Ovary (tissue), 9 donors: ENCODE results near the gene MACIR. TPM values are rescaled to one million over a fixed set of nuclear protein-coding genes. Genes with fewer than 3 reads are reported as not detected.

Source experiments
- DNase-seq, 5 donors: peaks; one replicate each; pipeline ENCODE4 v3.0.0-alpha.2; 2019 to 2020
- H3K27ac ChIP-seq, 2 donors: fragments of 200-600 bp; one replicate each; pipeline versions ENCODE4 v1.5.1 to v1.8.0; 2019 to 2022
- H3K27me3 ChIP-seq: fragments of 200-600 bp; one replicate; pipeline ENCODE4 v1.8.0; 2022
- H3K36me3 ChIP-seq: fragments of 200-600 bp; sonication (generic); one replicate; pipeline ENCODE4 v1.5.1; 2019
- H3K4me1 ChIP-seq: one replicate; pipeline ENCODE4 v1.8.1; 2013; ENCODE audit warnings: mild to moderate bottlenecking, moderate library complexity; ENCODE audit not compliant: insufficient read depth
- H3K4me3 ChIP-seq: fragments of 200-600 bp; sonication (generic); one replicate; pipeline ENCODE4 v1.5.1; 2017
- H3K9me3 ChIP-seq, 2 donors: fragments of 200-600 bp in 1 of 2; sonication (generic) in 1 of 2; one replicate each; pipeline versions ENCODE4 v1.5.1 to v1.8.1; 2013 to 2019; ENCODE audit warnings: mild to moderate bottlenecking in 1 of 2, moderate library complexity in 1 of 2
- CTCF ChIP-seq, 3 donors: fragments of 450-650 bp in 2 of 3; fragments of 200-600 bp in 1 of 3; IDR thresholded peaks; one replicate each; pipeline versions ENCODE4 v1.5.1 to v1.8.0; 2016 to 2022; ENCODE audit warnings: antibody characterized with exemption in 3 of 3, mild to moderate bottlenecking in 1 of 3
- EP300 ChIP-seq: sonication (generic); formaldehyde crosslinking; IDR thresholded peaks from one replicate; pipeline ENCODE4 v1.6.1; 2017; ENCODE audit warnings: antibody characterized with exemption
- POLR2A ChIP-seq: fragments of 450-650 bp; IDR thresholded peaks from one replicate; pipeline ENCODE4 v1.6.1; 2017; ENCODE audit warnings: antibody characterized with exemption, mild to moderate bottlenecking, moderate library complexity
- WGBS, 3 donors: extraction: QIAGEN DNeasy Blood & Tissue Kit in 1 of 3; methylation state at CpG; one replicate each; pipeline versions ENCODE4 v1.1.5 to v1.1.7; 2013 to 2017; 5-methylcytosine and 5-hydroxymethylcytosine counted together
- intact Hi-C, 4 donors: fragments of 100-400 bp; cut with DNase I; formaldehyde crosslinking; loops; one replicate each; pipeline versions ENCODE4 v1.11.0 to v1.15.1; 2022 to 2023
- polyA plus RNA-seq, 2 donors: library from polyadenylated mRNA; stranded (reverse); fragments of 200-250 nt in 1 of 2; fragments of 350-450 nt in 1 of 2; fragmentation: Illumina TruSeq in 1 of 2; extraction: RNeasy Lipid Tissue Mini Kit (QIAGEN cat#74804) in 1 of 2; gene quantifications; one replicate each; pipeline ENCODE4 v1.2.3, GENCODE V29; 2013 to 2014
- total RNA-seq, 7 donors: library from RNA; depleted of rRNA in 2 of 7; stranded (reverse); fragments of >200 nt in 2 of 7; fragmentation: NEBNext Ultra II Directional in 3 of 7; extraction: Animal tissue kit (Norgen Biotek cat#: 25700) in 3 of 7; gene quantifications; one replicate each; pipeline versions ENCODE4 v1.1.0 to v1.2.4, GENCODE V29; 2016 to 2023
- donor health status: DM: no; HTN: no; CAD: no; lungs with moderate emphysema.
- donor health status: DM: no; HTN: no; CAD: no.
- donor health status: Bipolar disorder and iron deficiency.
- donor health status: DM: yes; HTN: yes; CAD: no.
- donor health status: DM: no; HTN: no; CAD: no.
- donor health status: DM: yes; HTN: yes; CAD: no.

Gene MACIR
- total and polyA plus RNA-seq, 9 donors, result 3.4 to 7.2 (median 4.3) TPM

- DNase-seq, result no peak
- intact Hi-C loops, result no loop called here
- Histone ChIP-seq H3K36me3 (no peaks in the 10 kb centered on the region), H3K9me3 (no peaks in the 10 kb centered on the region), H3K27me3 (no peaks in the 10 kb centered on the region), H3K4me3 (no peak overlapping the region), H3K27ac (no peak overlapping the region), H3K4me1 (no peaks in the 10 kb centered on the region)
- WGBS, 3 donors, result 92 to 100% (median 96%) methylated on average over 3 of the region's 3 CpGs
- TF ChIP-seq CTCF (IDR thresholded peaks at IDR 0.05), result no peak
Measured at GRCh38 chr5:103295871-103296270, 37.3 kb downstream of the MACIR start.

- WGBS, 3 donors, result 10 to 23% (median 16%) methylated on average over 1 of the region's 1 CpG
- no peaks in the 10 kb centered on the region for H3K36me3 ChIP-seq
- no peak overlapping the region for H3K4me3 ChIP-seq
- DNase-seq, result no peak
- no peaks in the 10 kb centered on the region for H3K4me1 ChIP-seq
- H3K27ac ChIP-seq, result no peak overlapping the region
- TF ChIP-seq POLR2A, result no peak
- no peak for TF ChIP-seq CTCF (IDR thresholded peaks at IDR 0.05)
- no peak for TF ChIP-seq EP300
- H3K27me3 ChIP-seq, result no peaks in the 10 kb centered on the region
- intact Hi-C loops, result no loop called here
- no peaks in the 10 kb centered on the region for H3K9me3 ChIP-seq
Measured at GRCh38 chr5:103298117-103298516, 39.6 kb downstream of the MACIR start.

GRCh38 chr5:103298607-103299188 lies 40.1 kb downstream of the MACIR start:
- intact Hi-C loops, result no loop called here

GRCh38 chr5:103305809-103306208 lies 47.2 kb downstream of the MACIR start:
- 61 to 67% (median 62%) methylated on average over 4 of the region's 4 CpGs for WGBS, 3 donors
- DNase-seq, result no peak
- intact Hi-C loops, result no loop called here

More at GRCh38 chr5:103298607-103299188, 40.1 kb downstream of the MACIR start:
- no peaks in the 10 kb centered on the region for H3K4me1 ChIP-seq
- no peak for DNase-seq
- no peak overlapping the region for H3K4me3 ChIP-seq
- H3K27me3 ChIP-seq, result no peaks in the 10 kb centered on the region
- WGBS, 3 donors, result 44 to 61% (median 60%) methylated on average over 4 of the region's 4 CpGs
- no peak overlapping the region for H3K27ac ChIP-seq
- H3K9me3 ChIP-seq, result no peaks in the 10 kb centered on the region
- H3K36me3 ChIP-seq, result no peaks in the 10 kb centered on the region
- TF ChIP-seq CTCF (IDR thresholded peaks at IDR 0.05) (no peak), POLR2A (no peak), EP300 (no peak)

More at GRCh38 chr5:103305809-103306208, 47.2 kb downstream of the MACIR start:
- no peak for TF ChIP-seq POLR2A
- TF ChIP-seq EP300, result no peak
- no peak for TF ChIP-seq CTCF (IDR thresholded peaks at IDR 0.05)
- no peaks in the 10 kb centered on the region for H3K27me3 ChIP-seq
- no peaks in the 10 kb centered on the region for H3K9me3 ChIP-seq
- H3K4me3 ChIP-seq, result no peak overlapping the region
- H3K36me3 ChIP-seq, result no peaks in the 10 kb centered on the region
- H3K27ac ChIP-seq, result no peak overlapping the region
- no peaks in the 10 kb centered on the region for H3K4me1 ChIP-seq
